ENCODE measurements around the gene SIRPB2. TPM values are rescaled to one million over a fixed set of nuclear protein-coding genes. Genes with fewer than 3 reads are reported as not detected.

The SIRPB2 gene
- polyA plus RNA-seq, 2 of the 4 experiments (the other 2 are of a cell fraction): not detected

DNA sequence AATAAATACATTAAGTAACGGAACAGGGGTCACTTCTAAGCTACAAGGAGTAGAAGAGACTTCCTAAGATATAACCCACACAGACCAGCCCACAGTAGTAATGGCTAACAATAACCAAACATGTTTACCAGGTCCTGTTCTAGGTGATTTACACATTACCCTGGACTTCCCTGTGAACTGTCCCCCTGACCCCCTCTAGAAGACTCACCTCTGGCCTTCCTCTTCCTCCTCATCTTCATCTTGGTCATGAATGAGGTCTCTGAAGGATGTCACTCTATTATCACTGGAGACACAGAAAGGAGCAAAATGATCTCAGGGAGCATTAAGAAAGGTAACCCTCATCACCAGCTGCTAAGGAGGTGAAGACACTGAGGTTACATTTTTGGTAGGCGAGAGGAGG lies 33.2 kb downstream of the SIRPB2 start:
- DNase-seq (ENCODE audit: low read depth in 1 of 2, low spot score in 1 of 2) (no peak), ATAC-seq (no peak), FAIRE-seq (no peak)
- Histone ChIP-seq H3K4me3 (no peak overlapping the region), H3K4me2 (no peak overlapping the region), H3K9me3 (no peaks in the 10 kb centered on the region), H3K27ac (no peak overlapping the region), H3K4me1 (no peaks in the 10 kb centered on the region)
- ChIA-PET POLR2A (no interaction called here), CTCF (interaction anchor here (0.9 to 16.7 kb wide), 6 partner anchors 10 to 135 kb away, joined by 3 to 89 read pairs (median 8); no protein-coding TSS in a partner anchor)
- no peak for TF ChIP-seq HOXB13 (CRISPR knock-in tag; IDR thresholded peaks at IDR 0.05; ENCODE audit: low read depth)
- no peak for TF ChIP-seq MAFK (IDR thresholded peaks at IDR 0.05; ENCODE audit: partially characterized antibody)
- TF ChIP-seq JUNB (IDR thresholded peaks at IDR 0.05): no peak
- no peak for TF ChIP-seq REST (IDR thresholded peaks at IDR 0.05)
- no peak for TF ChIP-seq ZSCAN20 (CRISPR knock-in tag; IDR thresholded peaks at IDR 0.05)
- no peak for TF ChIP-seq TFCP2L1 (CRISPR knock-in tag; IDR thresholded peaks at IDR 0.05)
- no peak for TF ChIP-seq HOXA7 (CRISPR knock-in tag; IDR thresholded peaks at IDR 0.05)
- no peak for TF ChIP-seq FOSB (CRISPR knock-in tag; IDR thresholded peaks at IDR 0.05)
- no peak for TF ChIP-seq CHD4 (IDR thresholded peaks at IDR 0.05; ENCODE audit: borderline replicate concordance)
- TF ChIP-seq ZNF302 (CRISPR knock-in tag; IDR thresholded peaks at IDR 0.05): no peak
- TF ChIP-seq, protein P1, sequence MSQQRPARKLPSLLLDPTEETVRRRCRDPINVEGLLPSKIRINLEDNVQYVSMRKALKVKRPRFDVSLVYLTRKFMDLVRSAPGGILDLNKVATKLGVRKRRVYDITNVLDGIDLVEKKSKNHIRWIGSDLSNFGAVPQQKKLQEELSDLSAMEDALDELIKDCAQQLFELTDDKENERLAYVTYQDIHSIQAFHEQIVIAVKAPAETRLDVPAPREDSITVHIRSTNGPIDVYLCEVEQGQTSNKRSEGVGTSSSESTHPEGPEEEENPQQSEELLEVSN (IDR thresholded peaks at IDR 0.05; ENCODE audit: borderline replicate concordance, low read depth): no peak
- no peak for TF ChIP-seq SREBF2 (IDR thresholded peaks at IDR 0.05)
- TF ChIP-seq TP53 (CRISPR knock-in tag; IDR thresholded peaks at IDR 0.05): no peak
- no peak for TF ChIP-seq CHD2 (IDR thresholded peaks at IDR 0.05; ENCODE audit: low read length, partially characterized antibody)
- TF ChIP-seq CBX8 (IDR thresholded peaks at IDR 0.05): no peak
- 91% methylated on average over 2 of the region's 2 CpGs for WGBS (ENCODE audit: missing lambda C conversion rate)

- ChIA-PET POLR2A (no interaction called here), CTCF (interaction anchor here (1.0 to 16.7 kb wide), 4 partner anchors 10 to 47 kb away, joined by 3 to 139 read pairs (median 56); partner anchors contain the start of gene NSFL1C)
- FAIRE-seq: no peak
- Histone ChIP-seq H3K4me1 (no peaks in the 10 kb centered on the region), H3K4me2 (no peak overlapping the region), H3K27ac (no peak overlapping the region), H3K4me3 (no peak overlapping the region), H3K9me3 (no peaks in the 10 kb centered on the region)
- WGBS (ENCODE audit: missing lambda C conversion rate): 92% methylated on average over 5 of the region's 5 CpGs
- TF ChIP-seq FOSL2 (IDR thresholded peaks at IDR 0.05) (no peak), FOSL2 (CRISPR knock-in tag; IDR thresholded peaks at IDR 0.05) (no peak), ATOH8 (CRISPR knock-in tag; IDR thresholded peaks at IDR 0.05; ENCODE audit: low read depth) (no peak), BCL3 (IDR thresholded peaks at IDR 0.05) (no peak), CHD2 (IDR thresholded peaks at IDR 0.05; ENCODE audit: low read length, partially characterized antibody) (no peak), RAD21 (conservative IDR thresholded peaks at IDR 0.05 in 1 of 2, IDR thresholded peaks at IDR 0.05 in 1 of 2) (no peak)
- TF ChIP-seq, protein P2, sequence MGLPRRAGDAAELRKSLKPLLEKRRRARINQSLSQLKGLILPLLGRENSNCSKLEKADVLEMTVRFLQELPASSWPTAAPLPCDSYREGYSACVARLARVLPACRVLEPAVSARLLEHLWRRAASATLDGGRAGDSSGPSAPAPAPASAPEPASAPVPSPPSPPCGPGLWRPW (IDR thresholded peaks at IDR 0.05): no peak
- ATAC-seq: no peak
- no peak for DNase-seq (ENCODE audit: low read depth in 1 of 2, low spot score in 1 of 2)
Observed at GRCh38 chr20:1456300-1456699, 34.9 kb downstream of the SIRPB2 start.

Data from A549 (cell line).